ENCODE results near the gene RET.
"Not testable (repeated sequence)": the region's sequence is repeated elsewhere in the genome, so short reads cannot be mapped to it uniquely, and the experiment has no call there.

Gene RET

GRCh38 chr10:43135656-43136055, 58.8 kb downstream of the RET start:
- no peak for DNase-seq (ENCODE audit: low read depth in 2 of 2)

DNA sequence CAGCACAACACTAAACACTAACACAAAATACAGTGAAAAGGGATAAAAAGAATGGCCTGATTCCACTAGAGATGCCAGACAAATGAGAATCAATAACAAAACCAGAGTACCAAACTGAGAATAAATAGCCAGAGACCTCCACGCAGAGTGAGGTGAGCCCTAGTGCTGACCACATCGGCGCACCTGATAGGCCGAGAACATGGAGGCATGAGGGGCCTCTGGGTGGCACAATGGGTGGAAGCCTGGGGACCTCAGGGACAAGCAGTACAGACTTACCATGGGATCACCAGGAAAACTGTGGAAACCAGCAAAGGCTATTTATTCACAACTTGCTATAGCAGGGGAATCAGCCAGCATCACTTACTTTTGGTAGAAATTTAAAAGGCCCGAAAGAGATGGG, 59.6 kb downstream of the RET start:
- no peak for DNase-seq (ENCODE audit: low read depth in 2 of 2)

DNA sequence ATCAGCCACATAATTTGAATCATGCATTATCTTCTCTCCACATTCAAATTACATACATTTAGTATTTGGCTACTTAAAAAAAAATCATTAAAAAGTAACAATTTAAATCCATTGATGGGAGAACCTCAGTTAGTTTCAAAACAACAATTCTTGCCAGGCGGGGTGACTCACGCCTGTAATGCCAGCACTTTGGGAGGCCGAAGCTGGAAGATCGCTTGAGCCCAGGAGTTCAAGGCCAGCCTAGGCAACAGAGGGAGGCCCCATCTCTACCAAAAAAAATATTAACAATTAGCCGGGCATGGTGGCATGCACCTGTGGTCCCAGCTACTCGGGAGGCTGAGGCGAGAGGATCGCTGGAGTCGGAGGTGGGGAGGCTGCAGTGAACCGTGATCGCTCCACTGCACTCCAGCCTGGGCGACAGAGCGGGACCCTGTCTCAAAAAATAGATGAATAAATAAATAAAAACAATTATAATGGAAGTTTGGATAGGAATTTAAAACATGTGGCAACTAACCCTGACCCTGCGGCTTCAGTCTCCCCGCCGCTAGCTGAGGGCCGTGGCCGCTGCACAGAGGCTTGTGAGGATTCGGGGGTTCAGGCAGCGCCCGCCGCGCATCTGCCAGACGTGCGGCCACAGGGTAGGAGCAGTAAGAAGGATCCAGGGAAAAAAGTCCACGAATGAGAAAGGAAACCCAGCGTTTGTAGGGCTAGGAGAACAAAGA, 60.3 kb downstream of the RET start:
- no peak for DNase-seq (ENCODE audit: low read depth in 2 of 2)

- no peak for DNase-seq (ENCODE audit: low read depth in 2 of 2)
Observed at GRCh38 chr10:43137717-43138020, 60.8 kb downstream of the RET start.

DNA sequence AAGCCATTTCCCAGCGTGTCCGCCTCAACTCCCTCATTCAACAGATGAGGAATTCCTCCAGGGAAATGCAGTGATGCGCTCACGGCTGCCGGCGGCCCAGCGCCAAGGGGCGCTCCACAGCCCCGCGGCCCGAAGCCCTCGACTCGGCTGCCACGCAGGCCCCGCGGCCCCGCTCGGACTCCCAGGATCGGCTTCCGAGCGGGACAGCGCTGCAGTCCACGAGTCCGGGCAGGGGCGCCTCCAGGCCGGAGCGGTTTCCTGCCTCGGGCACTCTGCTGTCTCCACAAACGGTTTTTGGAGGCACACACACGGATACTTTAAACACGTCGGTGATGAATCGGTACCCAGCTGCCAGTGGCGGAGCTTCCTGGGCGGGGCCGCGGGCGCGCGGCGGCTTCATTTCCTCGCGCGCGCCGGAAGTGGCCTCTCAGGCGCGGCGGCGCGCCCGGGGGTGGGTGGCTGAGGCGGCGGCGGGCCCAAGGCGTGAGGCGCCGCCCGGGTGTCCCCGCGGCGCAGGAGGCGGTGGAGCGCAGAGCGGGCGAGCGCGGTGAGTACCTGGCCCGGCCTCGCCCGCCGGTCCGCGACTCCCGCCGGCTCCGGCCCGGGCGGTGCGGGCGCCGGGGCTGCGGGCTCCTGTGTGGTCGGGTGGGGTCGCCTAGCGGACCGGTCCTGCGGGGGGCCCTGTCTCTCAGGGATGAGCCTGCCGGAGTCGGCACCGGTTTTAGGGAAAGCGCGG, 61.3 kb downstream of the RET start, which contains the start of gene CSGALNACT2:
TSS of gene CSGALNACT2 (plus strand) at position 425 of the 736 bp plus-strand sequence. CDS start 16,705 bp downstream, outside the sequence.
- DNase-seq (ENCODE audit: low read depth in 2 of 2) = peak; percentile 74 to 75

- peak in 1 of 2 donors; percentile 35 for DNase-seq (ENCODE audit: low read depth in 2 of 2)
Observed at GRCh38 chr10:43138757-43139241, 61.9 kb downstream of the RET start.

DNA sequence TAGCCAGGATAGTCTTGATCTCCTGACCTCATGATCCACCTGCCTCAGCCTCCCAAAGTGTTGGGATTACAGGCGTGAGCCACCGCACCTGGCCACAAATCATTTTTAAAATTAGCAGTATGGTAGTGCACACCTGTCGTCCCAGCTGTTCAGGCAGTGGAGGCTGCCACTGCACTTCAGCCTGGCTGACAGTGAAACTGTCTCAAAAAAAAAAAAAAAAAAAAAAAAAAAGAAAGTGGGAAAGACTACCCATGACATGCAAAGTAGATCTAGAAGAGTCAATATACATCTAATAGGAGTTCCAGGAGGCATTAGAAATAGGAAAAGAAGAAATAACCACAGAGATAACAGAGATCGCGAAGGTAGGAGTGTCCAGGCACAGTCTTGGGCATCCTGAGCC, 64.6 kb downstream of the RET start:
- DNase-seq (ENCODE audit: low read depth in 2 of 2) = no peak

DNA sequence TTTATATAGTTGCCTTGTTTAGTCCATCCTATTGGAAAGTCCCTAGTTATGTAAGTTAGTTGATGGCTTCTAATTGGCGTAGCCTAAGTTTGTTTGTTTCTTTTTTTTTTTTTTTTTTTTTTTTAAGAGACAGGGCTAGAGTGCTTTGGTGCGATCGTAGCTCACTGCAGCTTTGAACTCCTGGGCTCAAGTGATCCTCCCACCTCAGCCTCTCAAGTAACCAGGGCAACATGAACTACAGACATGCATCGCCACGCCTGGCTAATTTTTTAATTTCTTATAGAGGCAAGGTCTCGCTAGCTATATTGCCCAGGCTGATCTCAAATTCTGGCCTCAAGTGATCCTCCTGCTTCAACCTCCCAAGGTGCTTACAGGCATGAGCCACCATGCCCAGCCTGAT, 68.4 kb downstream of the RET start:
- no peak for DNase-seq (ENCODE audit: low read depth in 2 of 2)

DNA sequence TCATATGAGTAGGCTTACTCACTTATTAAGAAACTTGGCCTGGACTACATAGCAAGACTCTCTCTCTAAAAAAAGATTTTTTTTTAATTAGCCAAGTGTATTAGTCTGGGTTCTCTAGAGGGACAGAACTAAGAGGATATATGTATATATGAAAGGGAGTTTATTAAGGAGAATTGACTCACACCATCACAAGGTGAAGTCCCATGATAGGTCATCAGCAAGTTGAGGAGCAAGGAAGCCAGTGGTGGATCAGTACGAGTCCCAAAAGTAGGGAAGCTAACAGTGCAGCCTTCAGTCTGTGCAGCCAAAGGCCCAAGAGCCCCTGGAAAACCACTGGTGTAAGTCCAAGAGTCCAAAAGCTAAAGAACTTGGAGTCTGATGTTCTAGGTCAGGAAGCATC, 69.1 kb downstream of the RET start:
- DNase-seq (ENCODE audit: low read depth in 2 of 2) = not testable (repeated sequence)

- no peak for DNase-seq (ENCODE audit: low read depth in 2 of 2)
Observed at GRCh38 chr10:43151371-43151770, 74.5 kb downstream of the RET start.

- no peak for DNase-seq (ENCODE audit: low read depth in 2 of 2)
Observed at GRCh38 chr10:43153901-43154300, 77.0 kb downstream of the RET start.

DNA sequence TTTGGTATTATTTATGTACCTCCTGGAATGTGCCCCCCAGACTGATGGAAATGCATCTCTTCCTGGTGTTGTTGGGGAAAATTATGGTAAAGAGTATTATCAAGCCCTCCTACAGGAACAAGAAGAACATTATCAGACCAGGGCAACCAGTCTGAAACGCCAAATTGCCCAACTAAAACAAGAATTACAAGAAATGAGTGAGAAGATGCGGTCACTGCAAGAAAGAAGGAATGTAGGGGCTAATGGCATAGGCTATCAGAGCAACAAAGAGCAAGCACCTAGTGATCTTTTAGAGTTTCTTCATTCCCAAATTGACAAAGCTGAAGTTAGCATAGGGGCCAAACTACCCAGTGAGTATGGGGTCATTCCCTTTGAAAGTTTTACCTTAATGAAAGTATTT, 78.4 kb downstream of the RET start:
- DNase-seq (ENCODE audit: low read depth in 2 of 2) = no peak

DNA sequence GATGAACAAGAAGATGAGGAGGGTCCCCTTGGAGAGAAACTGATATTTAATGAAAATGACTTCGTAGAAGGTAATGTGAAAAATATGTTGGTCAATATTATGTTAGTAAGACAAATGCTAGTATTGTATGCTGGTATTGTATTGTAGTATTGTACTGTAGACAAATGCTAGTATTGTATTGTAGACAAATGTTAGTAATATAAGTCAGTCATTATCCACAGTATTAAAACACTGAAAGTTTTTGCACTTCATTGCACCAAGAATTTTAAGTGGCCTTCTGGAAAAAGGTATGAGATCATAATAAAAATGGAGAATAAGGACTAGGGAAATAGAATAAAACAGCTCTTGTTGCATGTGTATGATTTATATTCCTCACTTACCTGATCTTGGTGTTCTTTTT, 78.9 kb downstream of the RET start:
- DNase-seq (ENCODE audit: low read depth in 2 of 2) = no peak

DNA sequence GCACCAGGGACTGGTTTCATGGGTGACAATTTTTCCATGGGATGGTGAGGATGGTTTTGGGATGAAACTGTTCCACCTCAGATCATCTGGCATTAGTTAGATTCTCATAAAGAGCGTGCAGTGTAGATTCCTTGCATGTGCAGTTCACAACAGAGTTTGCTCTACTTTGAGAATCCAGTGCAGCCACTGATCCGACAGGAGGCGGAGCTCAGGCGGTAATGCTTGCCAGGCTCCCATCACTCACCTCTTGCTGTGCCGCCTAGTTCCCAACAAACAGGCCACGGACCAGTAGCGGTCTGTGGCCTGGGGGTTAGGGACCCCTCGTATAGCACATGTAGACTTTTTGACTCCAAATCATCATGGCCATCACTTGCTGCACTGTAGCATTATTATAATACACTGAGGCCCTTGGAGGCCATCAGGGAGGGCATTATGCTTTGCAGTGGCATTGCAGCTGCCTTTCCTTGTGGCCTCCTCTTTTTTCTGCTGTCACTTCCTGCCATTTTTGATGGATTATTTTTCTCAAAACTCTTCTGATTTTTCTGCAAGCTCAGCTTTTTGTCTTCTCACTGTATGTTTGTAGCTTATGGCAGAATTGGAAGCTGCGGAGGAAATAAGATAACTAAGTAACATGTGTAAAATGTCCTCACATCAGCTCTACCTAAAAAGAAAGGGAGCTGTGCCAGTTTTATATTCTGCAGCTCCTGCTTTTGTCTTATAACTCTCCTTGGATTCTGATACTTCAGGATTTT, 79.9 kb downstream of the RET start:
- no peak for DNase-seq (ENCODE audit: low read depth in 2 of 2)

GRCh38 chr10:43158636-43159035, 81.8 kb downstream of the RET start:
- DNase-seq (ENCODE audit: low read depth in 2 of 2) = no peak

GRCh38 chr10:43160046-43160920, 83.4 kb downstream of the RET start:
- no peak for DNase-seq (ENCODE audit: low read depth in 2 of 2)

GRCh38 chr10:43160921-43161255, 84.0 kb downstream of the RET start:
- DNase-seq (ENCODE audit: low read depth in 2 of 2) = no peak

- DNase-seq (ENCODE audit: low read depth in 2 of 2) = no peak
Observed at GRCh38 chr10:43162604-43163003, 85.7 kb downstream of the RET start.

- DNase-seq (ENCODE audit: low read depth in 2 of 2) = no peak
Observed at GRCh38 chr10:43166207-43166879, 89.5 kb downstream of the RET start.

GRCh38 chr10:43166880-43167497, 90.1 kb downstream of the RET start:
- DNase-seq (ENCODE audit: low read depth in 2 of 2) = no peak

DNA sequence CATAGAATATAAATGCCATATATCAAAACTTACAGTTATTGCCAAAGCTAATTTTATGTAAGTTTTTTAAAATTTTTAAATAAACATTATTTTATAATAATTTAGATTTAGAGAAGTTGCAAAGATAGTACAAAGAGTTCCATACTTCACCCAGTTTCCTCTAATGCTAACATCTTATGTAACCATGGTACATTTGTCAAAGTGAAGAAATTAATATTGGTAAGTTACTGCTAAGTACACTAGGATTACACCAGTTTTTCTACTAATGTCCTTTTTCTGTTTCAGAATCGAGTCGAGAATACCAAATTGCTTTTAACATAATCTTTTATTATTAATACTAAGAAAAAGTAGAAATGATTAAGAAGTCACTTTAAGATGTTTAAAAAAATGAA, 90.6 kb downstream of the RET start:
- no peak for DNase-seq (ENCODE audit: low read depth in 2 of 2)
